Activated T-cell treated with anti-CD3 and anti-CD28 coated beads, Interleukin-2, amount 50 U/mL, for 24 hours (primary cell): ENCODE data around the gene METTL22.

Source experiments
- DNase-seq: peaks from one replicate; pipeline ENCODE4 v3.0.0-alpha.2; 2020
- H3K27ac Mint-ChIP-seq: 2 replicates; pipeline ENCODE4 v1.8.0; 2020; ENCODE audit warnings: mild to moderate bottlenecking, mixed read lengths
- H3K27me3 Mint-ChIP-seq: 2 replicates; pipeline ENCODE4 v1.8.0; 2020; ENCODE audit warnings: mixed read lengths
- H3K36me3 Mint-ChIP-seq: 2 replicates; pipeline ENCODE4 v1.8.0; 2020; ENCODE audit warnings: low read depth, mixed read lengths
- H3K4me1 Mint-ChIP-seq: 2 replicates; pipeline ENCODE4 v1.8.0; 2020; ENCODE audit warnings: low read depth, mixed read lengths
- H3K4me3 Mint-ChIP-seq: 2 replicates; pipeline ENCODE4 v1.8.0; 2020; ENCODE audit warnings: mild to moderate bottlenecking, moderate library complexity, mixed read lengths
- H3K9me3 Mint-ChIP-seq: 2 replicates; pipeline ENCODE4 v1.8.0; 2020; ENCODE audit warnings: mixed read lengths

The METTL22 gene

DNA sequence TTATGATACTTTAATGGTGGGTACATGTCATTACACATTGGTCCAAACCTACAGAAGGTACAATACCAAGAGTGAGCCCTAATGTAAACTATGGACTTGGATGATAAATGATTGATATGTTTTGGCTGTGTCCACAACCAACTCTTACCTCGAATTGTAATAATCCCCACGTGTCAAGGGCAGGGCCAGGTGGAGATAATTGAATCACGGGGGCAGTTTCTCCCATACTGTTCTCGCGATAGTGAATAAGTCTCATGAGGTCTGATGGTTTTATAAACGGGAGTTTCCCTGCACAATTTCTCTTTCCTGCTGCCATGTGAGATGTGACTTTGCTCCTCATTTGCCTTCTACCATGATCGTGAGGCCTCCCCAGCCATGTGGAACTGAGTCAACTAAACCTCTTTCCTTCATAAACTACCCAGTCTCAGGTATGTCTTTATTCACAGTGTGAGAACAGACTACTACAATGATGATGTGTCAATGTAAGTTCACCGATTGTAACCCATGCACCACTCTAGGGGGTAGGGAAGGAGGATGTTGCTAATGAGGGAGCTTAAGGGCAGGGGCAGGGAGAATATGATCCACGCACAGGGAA, 7.0 kb upstream of the METTL22 start:
- H3K36me3 Mint-ChIP-seq, result no peaks in the 10 kb centered on the region
- no peaks in the 10 kb centered on the region for H3K9me3 Mint-ChIP-seq
- DNase-seq, result no peak
- peaks cover 28% of the 10 kb centered on the region for H3K27me3 Mint-ChIP-seq
- no peak overlapping the region for H3K27ac Mint-ChIP-seq
- no peak overlapping the region for H3K4me3 Mint-ChIP-seq
- H3K4me1 Mint-ChIP-seq, result no peaks in the 10 kb centered on the region

DNA sequence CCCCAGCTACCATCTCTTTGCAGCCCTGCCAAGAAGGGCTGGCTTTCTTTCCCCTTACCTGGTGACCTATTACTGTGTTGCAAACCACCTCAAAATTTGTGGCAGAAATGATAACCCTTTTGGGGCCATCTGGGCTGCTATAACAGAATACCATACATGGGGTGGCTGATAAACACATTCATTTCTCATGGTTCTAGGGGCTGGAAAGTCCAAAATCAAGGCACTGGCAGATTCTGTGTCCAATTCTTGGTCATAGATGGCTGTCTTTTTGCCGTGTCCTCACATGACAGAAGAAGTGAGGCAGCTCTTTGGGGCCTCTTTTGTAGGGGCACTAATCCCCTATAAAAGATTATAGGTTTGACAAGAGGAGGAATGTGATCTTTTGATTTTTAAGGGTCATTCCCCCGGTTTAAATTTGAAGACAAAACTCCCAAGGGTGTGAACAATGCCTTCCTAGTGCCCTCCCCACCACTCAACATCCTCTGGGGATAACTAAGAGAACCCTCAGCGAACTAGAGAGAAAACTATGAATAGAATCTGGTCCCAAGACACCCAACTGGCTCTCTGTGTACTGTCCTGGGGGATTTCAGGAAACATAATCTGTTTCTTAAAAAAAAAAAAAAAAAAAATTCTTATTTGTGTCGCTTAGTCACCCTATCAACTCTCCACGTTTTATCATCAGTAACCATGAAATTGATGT, 1.7 kb upstream of the METTL22 start:
- H3K4me1 Mint-ChIP-seq, result peaks cover 33% of the 10 kb centered on the region
- H3K27ac Mint-ChIP-seq, result no peak overlapping the region
- H3K27me3 Mint-ChIP-seq, result peaks cover 11% of the 10 kb centered on the region
- no peak for DNase-seq
- H3K36me3 Mint-ChIP-seq, result peaks cover 20% of the 10 kb centered on the region
- H3K4me3 Mint-ChIP-seq, result no peak overlapping the region
- no peaks in the 10 kb centered on the region for H3K9me3 Mint-ChIP-seq

DNA sequence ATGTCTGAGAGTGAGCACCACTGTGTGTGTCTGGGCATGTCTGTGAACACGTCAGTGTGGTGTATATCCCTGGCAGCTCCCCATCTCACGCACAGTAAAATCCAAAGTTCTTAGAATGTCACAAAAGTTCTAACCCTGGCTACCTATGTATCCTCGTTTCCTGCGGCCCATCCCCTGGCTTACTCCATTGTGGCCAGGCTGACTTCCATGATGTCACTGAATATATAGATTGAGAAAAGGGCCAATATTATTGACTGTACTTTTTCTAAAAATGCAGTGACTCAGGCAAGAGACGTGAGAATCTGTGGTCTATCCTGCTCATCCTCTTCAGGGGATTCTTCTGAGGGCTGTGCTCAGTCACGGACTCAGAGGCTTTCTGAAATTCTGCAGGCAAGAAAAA, 963 bp upstream of the METTL22 start:
- H3K4me1 Mint-ChIP-seq, result peaks cover 37% of the 10 kb centered on the region
- no peak for DNase-seq
- H3K4me3 Mint-ChIP-seq, result peak overlapping the region; percentile 98

DNA sequence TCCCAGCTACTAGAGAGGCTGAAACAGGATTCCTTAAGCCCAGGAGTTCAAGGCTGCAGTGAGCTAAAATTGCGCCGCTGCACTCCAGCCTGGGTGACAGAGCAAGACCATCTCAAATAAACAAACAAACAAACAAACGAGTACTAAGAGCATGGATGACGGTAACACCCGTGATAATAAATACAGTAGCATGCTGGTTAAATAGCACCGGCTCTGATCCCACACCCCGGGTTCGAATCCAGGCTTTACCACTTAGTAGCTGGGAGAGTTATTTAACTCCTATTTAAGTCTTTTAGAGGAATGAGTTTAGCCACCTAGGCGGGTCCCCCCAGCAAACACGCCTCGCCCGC, 301 bp upstream of the METTL22 start:
- Mint-ChIP-seq H3K4me1 (peaks cover 37% of the 10 kb centered on the region), H3K27ac (peak overlapping the region; percentile 95), H3K9me3 (no peaks in the 10 kb centered on the region), H3K27me3 (peaks cover 11% of the 10 kb centered on the region), H3K36me3 (peaks cover 32% of the 10 kb centered on the region), H3K4me3 (peak overlapping the region; percentile 98)
- no peak for DNase-seq

More for the DNA sequence above, 963 bp upstream of the METTL22 start:
- peaks cover 25% of the 10 kb centered on the region for H3K36me3 Mint-ChIP-seq
- peak overlapping the region; percentile 95 for H3K27ac Mint-ChIP-seq
- no peaks in the 10 kb centered on the region for H3K9me3 Mint-ChIP-seq
- H3K27me3 Mint-ChIP-seq, result peaks cover 11% of the 10 kb centered on the region

DNA sequence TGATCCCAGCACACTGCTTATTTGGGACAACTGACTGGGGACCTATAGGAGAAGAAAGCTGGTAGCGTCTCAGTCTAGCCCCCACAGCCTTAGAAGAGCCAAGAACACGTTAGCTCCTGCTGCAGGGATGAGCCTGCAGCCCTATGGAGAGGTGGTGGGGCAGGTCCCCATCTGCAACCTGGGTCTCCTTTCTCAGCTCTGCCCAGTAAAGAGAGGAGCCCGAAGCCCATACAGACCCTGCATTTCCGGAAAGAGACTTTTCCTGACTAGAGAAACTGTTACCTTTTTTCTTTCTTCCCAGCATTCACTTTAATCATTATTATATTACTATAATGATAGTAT, 788 bp downstream of the METTL22 start:
- peak overlapping the region; percentile 95 for H3K27ac Mint-ChIP-seq
- no peaks in the 10 kb centered on the region for H3K9me3 Mint-ChIP-seq
- H3K4me1 Mint-ChIP-seq, result peaks cover 41% of the 10 kb centered on the region
- peaks cover 11% of the 10 kb centered on the region for H3K27me3 Mint-ChIP-seq
- H3K36me3 Mint-ChIP-seq, result peaks cover 38% of the 10 kb centered on the region
- peak overlapping the region; percentile 98 for H3K4me3 Mint-ChIP-seq
- DNase-seq, result peak; percentile 33

DNA sequence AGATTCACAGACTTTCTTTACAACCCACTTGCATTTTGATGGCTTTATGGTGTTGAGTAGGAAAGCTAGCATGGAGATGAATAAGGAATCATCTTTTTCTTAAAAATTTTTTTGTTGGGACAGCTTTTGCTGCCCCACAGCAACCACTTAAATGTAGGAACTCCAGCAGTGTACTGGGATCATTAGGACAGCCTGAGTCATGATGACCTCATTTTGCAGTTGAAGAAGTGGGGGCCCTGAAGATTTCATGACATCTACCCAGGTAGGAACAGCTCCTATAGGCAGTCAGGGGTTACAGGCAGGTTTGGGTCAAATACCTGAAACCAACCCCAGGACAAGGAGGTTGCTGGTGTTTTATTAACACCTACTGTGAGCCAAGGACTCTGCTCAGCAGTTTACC, 2.1 kb downstream of the METTL22 start:
- Mint-ChIP-seq H3K4me3 (peak overlapping the region; percentile 98), H3K27ac (no peak overlapping the region), H3K9me3 (no peaks in the 10 kb centered on the region), H3K4me1 (peaks cover 45% of the 10 kb centered on the region), H3K36me3 (peaks cover 51% of the 10 kb centered on the region), H3K27me3 (peaks cover 6% of the 10 kb centered on the region)
- no peak for DNase-seq

DNA sequence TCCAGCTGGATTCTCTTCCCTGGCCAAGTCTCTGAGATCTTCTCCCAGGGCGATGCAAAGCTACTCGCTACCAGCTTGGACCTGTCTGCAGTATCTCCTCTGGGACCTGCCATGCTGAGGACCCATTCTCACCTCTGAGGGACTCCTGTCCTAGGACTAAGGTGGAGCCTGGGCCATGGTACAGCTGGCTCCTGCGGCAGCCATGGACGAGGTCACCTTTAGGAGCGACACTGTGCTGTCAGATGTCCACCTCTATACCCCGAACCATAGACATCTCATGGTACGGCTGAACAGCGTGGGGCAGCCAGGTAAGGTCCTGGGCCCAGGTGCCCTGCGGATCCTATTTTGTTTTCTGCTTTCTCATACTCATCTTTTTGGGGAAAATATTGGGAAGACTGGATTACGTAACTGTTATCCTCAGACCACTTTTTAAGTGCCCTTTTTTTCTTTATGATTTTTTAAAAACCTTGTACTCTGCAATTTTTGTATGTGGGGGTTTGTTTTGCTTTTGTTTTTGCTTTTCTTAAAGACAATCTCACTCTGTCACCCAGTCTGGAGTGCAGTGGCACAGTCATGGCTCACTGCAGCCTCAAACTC, 4.1 kb downstream of the METTL22 start:
- H3K36me3 Mint-ChIP-seq, result peaks cover 71% of the 10 kb centered on the region
- H3K27me3 Mint-ChIP-seq, result no peaks in the 10 kb centered on the region
- H3K4me3 Mint-ChIP-seq, result no peak overlapping the region
- peaks cover 41% of the 10 kb centered on the region for H3K4me1 Mint-ChIP-seq
- no peak overlapping the region for H3K27ac Mint-ChIP-seq
- no peaks in the 10 kb centered on the region for H3K9me3 Mint-ChIP-seq
- no peak for DNase-seq

DNA sequence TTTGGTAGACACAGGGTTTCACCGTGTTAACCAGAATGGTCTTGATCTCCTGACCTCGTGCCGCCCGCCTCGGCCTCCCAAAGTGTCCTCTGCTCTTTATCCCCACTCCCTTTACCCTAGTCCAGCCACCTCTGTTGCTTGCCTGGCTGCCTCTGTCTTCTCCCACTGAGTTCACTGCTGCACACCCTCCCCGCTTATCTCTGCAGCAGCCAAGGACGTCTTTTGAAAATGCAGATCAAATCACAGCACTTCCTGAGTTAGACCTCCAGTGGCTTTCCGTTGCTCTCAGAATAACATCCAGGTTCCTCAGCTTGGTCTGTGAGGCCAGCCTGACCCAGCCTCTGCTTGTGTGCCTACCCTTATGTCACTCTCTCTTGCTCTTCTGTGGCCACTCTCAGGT, 5.4 kb downstream of the METTL22 start:
- H3K36me3 Mint-ChIP-seq, result peaks cover 80% of the 10 kb centered on the region
- H3K27me3 Mint-ChIP-seq, result no peaks in the 10 kb centered on the region
- H3K4me1 Mint-ChIP-seq, result peaks cover 34% of the 10 kb centered on the region
- no peak overlapping the region for H3K4me3 Mint-ChIP-seq
- peak overlapping the region; percentile 10 for H3K27ac Mint-ChIP-seq
- no peaks in the 10 kb centered on the region for H3K9me3 Mint-ChIP-seq
- no peak for DNase-seq

DNA sequence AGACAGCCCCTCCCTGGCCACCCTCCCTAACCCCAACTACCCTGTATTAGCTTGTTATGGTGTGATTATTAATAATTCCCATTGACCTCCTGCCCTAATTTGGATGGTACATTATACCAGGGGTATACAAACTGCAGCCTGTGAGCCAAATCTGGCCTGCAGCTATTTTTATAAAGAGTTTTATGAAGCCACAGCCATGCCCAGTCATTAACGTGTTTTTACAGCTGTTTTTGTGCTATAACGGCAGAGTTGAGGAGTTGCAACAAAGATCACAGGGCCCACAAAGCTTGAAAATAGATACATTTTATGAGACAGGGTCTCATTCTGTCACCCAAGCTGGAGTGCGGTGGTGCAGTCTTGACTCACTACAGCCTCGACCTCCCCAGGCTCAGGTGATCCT, 6.0 kb downstream of the METTL22 start:
- DNase-seq, result no peak
- Mint-ChIP-seq H3K9me3 (no peaks in the 10 kb centered on the region), H3K36me3 (peaks cover 81% of the 10 kb centered on the region), H3K27me3 (no peaks in the 10 kb centered on the region), H3K27ac (peak overlapping the region; percentile 10), H3K4me3 (no peak overlapping the region), H3K4me1 (peaks cover 29% of the 10 kb centered on the region)

DNA sequence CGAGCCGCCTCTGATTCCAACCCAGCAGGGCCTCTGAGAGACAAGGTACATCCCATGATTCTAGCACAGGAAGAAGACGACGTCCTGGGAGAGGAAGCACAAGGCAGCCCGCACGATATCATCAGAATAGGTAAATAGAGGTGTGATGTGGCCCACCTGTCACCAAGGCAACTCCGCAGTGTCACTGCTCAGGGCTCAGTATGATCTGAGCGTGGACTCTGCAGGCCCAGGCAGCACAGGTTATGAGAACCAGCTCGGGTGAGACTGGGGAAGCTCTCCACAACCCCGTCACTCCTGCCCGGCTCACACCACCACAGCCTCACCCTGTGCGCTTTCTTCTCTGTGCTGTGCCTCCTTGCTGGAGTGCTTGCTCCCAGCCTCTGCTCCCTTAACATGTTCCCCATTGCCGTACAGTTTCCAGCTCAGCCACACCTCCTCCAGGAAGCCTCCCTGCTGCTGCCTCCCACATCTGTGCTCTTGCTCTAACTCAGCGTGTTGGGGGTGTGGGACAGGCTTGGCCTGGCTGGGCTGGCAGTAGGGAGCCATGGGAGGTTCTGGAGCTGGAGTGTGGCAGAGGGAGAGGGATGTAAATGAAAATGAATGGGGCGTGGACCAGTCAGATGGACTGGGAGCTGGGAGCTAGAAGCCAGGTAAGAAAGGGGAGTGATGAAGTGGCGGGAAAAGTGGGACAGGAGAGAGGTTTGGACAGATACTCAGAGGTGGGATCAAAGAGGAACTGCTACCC, 7.7 kb downstream of the METTL22 start:
- H3K9me3 Mint-ChIP-seq, result no peaks in the 10 kb centered on the region
- H3K4me3 Mint-ChIP-seq, result no peak overlapping the region
- H3K4me1 Mint-ChIP-seq, result peaks cover 15% of the 10 kb centered on the region
- H3K36me3 Mint-ChIP-seq, result peaks cover 93% of the 10 kb centered on the region
- no peaks in the 10 kb centered on the region for H3K27me3 Mint-ChIP-seq
- peak overlapping the region; percentile 7 for H3K27ac Mint-ChIP-seq
- no peak for DNase-seq

DNA sequence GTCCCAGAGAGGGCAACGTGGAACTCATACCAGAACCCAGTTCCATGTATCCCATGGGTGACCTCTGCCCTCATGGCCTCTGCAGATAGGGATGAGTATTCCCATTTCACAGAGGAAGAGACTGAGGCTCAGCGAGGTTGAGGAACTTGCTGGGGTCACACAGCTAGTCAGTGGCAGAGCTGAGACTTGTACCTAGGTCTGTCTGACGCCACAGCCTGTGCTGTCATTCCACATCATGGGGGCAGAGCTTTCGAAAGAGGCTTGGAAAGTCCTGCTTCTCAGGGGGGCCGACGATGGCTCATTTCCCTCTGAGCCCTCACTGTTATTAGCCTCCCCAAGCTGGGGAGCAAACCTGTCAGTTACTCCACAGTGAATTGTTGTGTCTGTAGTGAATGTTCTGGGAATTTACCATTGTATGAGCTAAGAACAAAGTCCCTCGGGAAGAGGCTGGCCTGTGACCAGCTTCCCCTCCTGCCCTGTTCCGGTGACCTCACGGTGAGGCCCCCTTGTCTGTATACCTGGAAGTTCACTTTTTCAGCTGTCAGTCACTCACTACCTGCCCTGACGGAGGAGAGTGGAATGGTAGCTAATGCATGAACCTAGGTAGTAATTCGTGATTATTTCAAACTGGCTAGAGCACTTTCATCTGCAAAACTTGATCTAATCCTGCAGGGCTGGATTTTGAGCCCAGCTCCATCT, 8.9 kb downstream of the METTL22 start:
- Mint-ChIP-seq H3K27ac (no peak overlapping the region), H3K4me3 (no peak overlapping the region), H3K9me3 (no peaks in the 10 kb centered on the region), H3K4me1 (peaks cover 8% of the 10 kb centered on the region), H3K27me3 (no peaks in the 10 kb centered on the region), H3K36me3 (peaks cover 92% of the 10 kb centered on the region)
- DNase-seq, result no peak

DNA sequence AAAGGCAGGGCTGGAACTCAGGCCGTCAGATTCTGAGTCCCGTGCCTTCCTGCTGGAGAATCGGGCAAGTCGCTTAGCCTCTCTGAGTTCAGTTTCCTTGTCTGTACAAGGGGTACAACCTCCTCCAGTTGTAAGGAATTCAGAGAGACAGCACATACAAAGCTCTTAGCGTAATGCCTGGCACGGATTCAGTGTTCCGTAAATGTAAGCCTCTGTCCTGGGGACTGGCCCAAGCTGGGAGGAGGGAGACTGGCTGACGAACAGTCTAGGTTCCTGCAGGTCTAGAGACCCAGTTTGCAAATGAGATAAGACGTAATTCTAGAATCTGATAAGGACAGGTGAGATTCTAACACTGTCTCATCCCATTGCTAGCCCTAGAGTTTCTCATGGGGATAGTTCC, 9.9 kb downstream of the METTL22 start:
- Mint-ChIP-seq H3K36me3 (peaks cover 91% of the 10 kb centered on the region), H3K27me3 (no peaks in the 10 kb centered on the region), H3K4me1 (peaks cover 8% of the 10 kb centered on the region), H3K4me3 (no peak overlapping the region), H3K27ac (no peak overlapping the region), H3K9me3 (no peaks in the 10 kb centered on the region)
- no peak for DNase-seq

DNA sequence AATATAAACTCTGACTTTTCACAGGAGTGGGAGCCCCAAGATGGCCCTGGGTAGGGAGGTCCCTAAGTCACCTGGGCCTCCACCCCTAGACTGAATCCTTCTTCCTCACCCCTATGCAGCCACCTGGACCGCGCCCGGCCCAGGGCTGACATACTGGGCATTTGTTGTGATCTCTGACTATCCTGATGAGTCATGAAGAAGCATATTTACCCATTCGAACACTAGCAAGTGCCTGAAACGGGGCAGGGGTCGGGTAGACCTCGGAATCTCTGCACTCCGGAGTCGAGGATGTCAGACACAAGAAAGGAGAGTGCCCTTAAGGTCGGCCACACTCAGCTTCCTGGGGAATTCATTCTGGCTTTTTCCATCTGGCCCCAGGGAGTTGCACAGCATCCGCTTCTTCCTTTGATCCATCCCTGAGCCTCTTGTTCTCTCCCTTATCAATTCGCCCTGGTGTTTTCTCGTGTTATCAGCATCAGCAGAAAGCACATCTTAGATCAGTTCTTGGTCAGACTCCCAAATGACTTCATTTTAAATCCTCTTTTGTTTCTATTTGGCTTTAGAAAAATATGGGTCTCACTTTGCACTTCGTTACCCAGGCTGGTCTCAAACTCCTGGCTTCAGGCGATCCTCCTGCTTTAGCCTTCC, 10.4 kb downstream of the METTL22 start:
- H3K27me3 Mint-ChIP-seq, result no peaks in the 10 kb centered on the region
- peaks cover 7% of the 10 kb centered on the region for H3K4me1 Mint-ChIP-seq
- DNase-seq, result no peak
- peaks cover 94% of the 10 kb centered on the region for H3K36me3 Mint-ChIP-seq
- H3K4me3 Mint-ChIP-seq, result no peak overlapping the region
- H3K9me3 Mint-ChIP-seq, result no peaks in the 10 kb centered on the region
- peak overlapping the region; percentile 28 for H3K27ac Mint-ChIP-seq

DNA sequence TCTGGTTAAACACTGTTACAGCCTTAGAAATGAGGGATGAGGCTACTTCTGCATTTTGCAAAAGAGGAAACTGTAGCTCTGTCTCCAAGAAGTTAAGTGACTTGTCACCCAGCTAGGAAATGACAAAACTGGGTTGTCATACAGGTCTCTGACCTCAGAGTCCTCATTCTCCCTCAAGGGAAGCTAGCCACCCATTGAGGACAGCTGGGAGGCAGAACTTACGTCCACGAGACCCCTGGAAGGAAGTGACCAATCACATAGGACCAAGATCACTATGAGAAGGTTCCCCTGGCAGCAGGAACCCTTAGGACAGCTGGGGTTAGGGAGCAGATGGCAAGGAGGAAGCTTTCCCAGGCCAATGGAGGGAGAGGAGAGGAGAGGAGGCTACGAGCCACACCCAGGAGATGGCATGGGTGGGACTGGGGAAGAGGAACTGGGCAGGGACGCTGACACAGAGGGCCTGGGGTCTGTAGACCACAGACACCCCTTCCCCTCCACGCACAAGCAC, 11.2 kb downstream of the METTL22 start:
- H3K4me3 Mint-ChIP-seq, result no peak overlapping the region
- H3K27me3 Mint-ChIP-seq, result no peaks in the 10 kb centered on the region
- H3K9me3 Mint-ChIP-seq, result no peaks in the 10 kb centered on the region
- DNase-seq, result no peak
- H3K27ac Mint-ChIP-seq, result peak overlapping the region; percentile 37
- H3K36me3 Mint-ChIP-seq, result peaks cover 94% of the 10 kb centered on the region
- peaks cover 2% of the 10 kb centered on the region for H3K4me1 Mint-ChIP-seq
